Muscle of arm (tissue), 12 donors: ENCODE results near the gene KCNK10. TPM values are rescaled to one million over a fixed set of nuclear protein-coding genes. Genes with fewer than 3 reads are reported as not detected.

ENCODE experiments used
- polyA plus RNA-seq, 12 donors: library from polyadenylated mRNA; unstranded; fragments of 120-200 nt; gene quantifications; one replicate each; pipeline ENCODE4 v1.2.1, GENCODE V29; 2013; ENCODE audit not compliant: insufficient read length in 12 of 12

Gene KCNK10
- polyA plus RNA-seq, 12 donors = 0.04 to 0.12 (median 0.08) TPM; not detected in 5

Other genes starting within 250 kb of the KCNK10 start
- gene SPATA7, start 62.4 kb upstream of the KCNK10 start, polyA plus RNA-seq = 10 to 100 TPM in 10 of 12 donors, 1 to 10 TPM in 1, not detected in 1; 9.6 to 45.1 (median 13.1) TPM
- 10 to 100 TPM in 11 of 12 donors, not detected in 1; 31.0 to 70.3 (median 55.4) TPM for gene PTPN21, start 231.7 kb upstream of the KCNK10 start, polyA plus RNA-seq
- 10 to 100 TPM in 11 of 12 donors, not detected in 1; 32.4 to 72.3 (median 41.0) TPM for gene ZC3H14, start 239.8 kb upstream of the KCNK10 start, polyA plus RNA-seq